GM23338 (cell line): ENCODE data around the gene ZNF445. TPM values are rescaled to one million over a fixed set of nuclear protein-coding genes. Genes with fewer than 3 reads are reported as not detected.

Experiments used
- ATAC-seq: fragments of 200-7000 bp; cut with Tn5 transposase; 3 replicates; pipeline ENCODE4 v1.9.1; 2020
- DNase-seq: peaks from one replicate; pipeline ENCODE4 v3.0.0-alpha.2; 2015; ENCODE audit warnings: low spot score
- H2AFZ ChIP-seq: fragments of 200-600 bp; sonication (generic); 2 replicates; pipeline ENCODE4 v1.8.0; 2016; ENCODE audit warnings: antibody characterized with exemption, mild to moderate bottlenecking, moderate library complexity
- H3F3A ChIP-seq: fragments of 200-600 bp; sonication (generic); replicated peaks from 2 replicates; pipeline ENCODE4 v1.8.0; 2017; ENCODE audit warnings: antibody characterized with exemption, mixed run types, low read depth
- H3K27ac ChIP-seq: fragments of 200-600 bp; sonication (generic); 2 replicates; pipeline ENCODE4 v1.6.1; 2016; ENCODE audit warnings: low read depth
- H3K27me3 ChIP-seq: fragments of 200-600 bp; sonication (generic); 2 replicates; pipeline ENCODE4 v1.8.0; 2016; ENCODE audit warnings: mild to moderate bottlenecking, mixed run types, moderate library complexity; ENCODE audit not compliant: insufficient read depth
- H3K36me3 ChIP-seq: fragments of 200-600 bp; sonication (generic); 2 replicates; pipeline ENCODE4 v1.8.0; 2016; ENCODE audit warnings: mild to moderate bottlenecking; ENCODE audit not compliant: insufficient read depth
- H3K4me1 ChIP-seq: fragments of 200-600 bp; sonication (generic); 2 replicates; pipeline ENCODE4 v1.8.0; 2016; ENCODE audit warnings: mild to moderate bottlenecking, moderate library complexity; ENCODE audit not compliant: insufficient read depth
- H3K4me2 ChIP-seq: fragments of 200-600 bp; sonication (generic); 2 replicates; pipeline ENCODE4 v1.7.1; 2017; ENCODE audit warnings: mixed run types
- H3K4me3 ChIP-seq: fragments of 200-600 bp; sonication (generic); 2 replicates; pipeline ENCODE4 v1.6.1; 2016; ENCODE audit warnings: mixed run types
- H3K79me2 ChIP-seq: fragments of 200-600 bp; sonication (generic); replicated peaks from 2 replicates; pipeline ENCODE4 v1.8.0; 2017; ENCODE audit warnings: mild to moderate bottlenecking; ENCODE audit not compliant: insufficient read depth
- H3K9me2 ChIP-seq: fragments of 200-600 bp; sonication (generic); 2 replicates; pipeline ENCODE4 v1.8.0; 2017; ENCODE audit not compliant: insufficient read depth
- H4K20me1 ChIP-seq: fragments of 200-600 bp; sonication (generic); replicated peaks from 2 replicates; pipeline ENCODE4 v1.8.0; 2017; ENCODE audit warnings: mild to moderate bottlenecking; ENCODE audit not compliant: insufficient read depth
- H3K27ac Mint-ChIP-seq: 2 replicates; pipeline ENCODE4 v1.8.0; 2020; ENCODE audit warnings: inconsistent platforms, mild to moderate bottlenecking, moderate library complexity, mixed read lengths
- H3K27me3 Mint-ChIP-seq: 3 replicates; pipeline ENCODE4 v1.8.0; 2022; ENCODE audit warnings: low read depth, mild to moderate bottlenecking, moderate library complexity, mixed read lengths, inconsistent platforms; ENCODE audit not compliant: insufficient read depth, poor library complexity
- H3K36me3 Mint-ChIP-seq: 3 replicates; pipeline ENCODE4 v1.8.0; 2021; ENCODE audit warnings: low read depth, mild to moderate bottlenecking, inconsistent platforms, moderate library complexity, mixed read lengths
- H3K4me1 Mint-ChIP-seq: 3 replicates; pipeline ENCODE4 v1.8.0; 2020; ENCODE audit warnings: mild to moderate bottlenecking, inconsistent platforms, mixed read lengths
- H3K4me3 Mint-ChIP-seq: 3 replicates; pipeline ENCODE4 v1.8.0; 2021; ENCODE audit warnings: moderate library complexity, mild to moderate bottlenecking, inconsistent platforms, mixed read lengths
- H3K9me3 Mint-ChIP-seq: 3 replicates; pipeline ENCODE4 v1.8.0; 2020; ENCODE audit warnings: moderate library complexity, mild to moderate bottlenecking, inconsistent platforms, mixed read lengths
- CREB1 ChIP-seq: fragments of 250-450 bp; sonication (Bioruptor Pico); IDR thresholded peaks from 2 replicates; pipeline ENCODE4 v1.5.0; 2020; ENCODE audit warnings: low read depth, mild to moderate bottlenecking, moderate library complexity
- CTCF ChIP-seq, 2 experiments: fragments of 200-600 bp in 1 of 2; sonication (generic) in 1 of 2; conservative IDR thresholded peaks; 2 replicates each; pipeline versions ENCODE4 v1.5.1 to v1.6.1; 2016 to 2017; ENCODE audit warnings: antibody characterized with exemption in 2 of 2, low read depth in 2 of 2, mild to moderate bottlenecking in 2 of 2, moderate library complexity in 1 of 2
- EZH2 ChIP-seq: fragments of 200-600 bp; sonication (generic); IDR thresholded peaks from one replicate; pipeline ENCODE4 v1.8.0; 2017; ENCODE audit warnings: antibody characterized with exemption, mild to moderate bottlenecking, low read depth; ENCODE audit not compliant: unreplicated experiment
- EZH2phosphoT487 ChIP-seq: fragments of 200-600 bp; sonication (generic); IDR thresholded peaks from one replicate; pipeline ENCODE4 v1.8.1; 2018; ENCODE audit warnings: antibody characterized with exemption; ENCODE audit not compliant: unreplicated experiment
- NANOG ChIP-seq: IDR thresholded peaks from 2 replicates; pipeline ENCODE4 v1.6.1; 2016; ENCODE audit warnings: antibody characterized with exemption, borderline replicate concordance
- POLR2AphosphoS5 ChIP-seq: IDR thresholded peaks from 2 replicates; pipeline ENCODE4 v1.6.1; 2016; ENCODE audit warnings: antibody characterized with exemption, low read depth
- ZNF114 ChIP-seq: fragments of 250-450 bp; sonication (Bioruptor Pico); IDR thresholded peaks from 2 replicates; pipeline ENCODE4 v1.5.0; 2020; ENCODE audit warnings: mild to moderate bottlenecking, moderate library complexity
- ZNF331 ChIP-seq: fragments of 250-450 bp; sonication (Bioruptor Pico); IDR thresholded peaks from 2 replicates; pipeline ENCODE4 v1.5.0; 2020; ENCODE audit warnings: low read depth, mild to moderate bottlenecking, moderate library complexity
- ZNF462 ChIP-seq: fragments of 250-450 bp; sonication (Bioruptor Pico); IDR thresholded peaks from 2 replicates; pipeline ENCODE4 v1.5.0; 2020; ENCODE audit warnings: mild to moderate bottlenecking, moderate library complexity
- polyA plus RNA-seq: library from polyadenylated mRNA; unstranded; fragments of >200 nt; fragmentation: Nextera tagmentation; extraction: Ambion mirVana; gene quantifications from 2 replicates; pipeline ENCODE4 v1.2.1, GENCODE V29; 2016
- total RNA-seq: library from RNA; depleted of rRNA; stranded (reverse); fragments of >200 nt; shearing (Covaris generic); gene quantifications from 2 replicates; pipeline ENCODE4 v1.2.3, GENCODE V29; 2014

Gene ZNF445
- total and polyA plus RNA-seq, 2 experiments from 2014 or later, result 2.7 to 16.6 TPM

- TF ChIP-seq ZNF462 (CRISPR knock-in tag) (no peak), NANOG (no peak), ZNF114 (CRISPR knock-in tag) (no peak), CREB1 (no peak), ZNF331 (CRISPR knock-in tag) (no peak)
These were observed 74.9 kb downstream of the ZNF445 start (continued) for GRCh38 chr3:44402548-44402947.

- H2AFZ ChIP-seq, result no peak overlapping the region
- H3K27ac Mint-ChIP-seq, result no peak overlapping the region
- H3K36me3 Mint-ChIP-seq, result no peaks in the 10 kb centered on the region
- no peak overlapping the region for H3K4me3 Mint-ChIP-seq
- H3K4me2 ChIP-seq, result no peak overlapping the region
- no peaks in the 10 kb centered on the region for H3K36me3 ChIP-seq
- no peak overlapping the region for H3K4me3 ChIP-seq
- no peaks in the 10 kb centered on the region for H3K9me3 Mint-ChIP-seq
- no peak for ATAC-seq
- peaks cover 2% of the 10 kb centered on the region for H3K27me3 Mint-ChIP-seq
- H3K27me3 ChIP-seq, result no peaks in the 10 kb centered on the region
- no peak for DNase-seq
- no peak overlapping the region for H3K27ac ChIP-seq
- no peaks in the 10 kb centered on the region; the same call in 2 of the 3 replicates for H3K4me1 Mint-ChIP-seq
- H3K4me1 ChIP-seq, result no peaks in the 10 kb centered on the region
- H3K9me2 ChIP-seq, result no peaks in the 10 kb centered on the region
- no peaks in the 10 kb centered on the region for H3F3A ChIP-seq
- H3K79me2 ChIP-seq, result no peaks in the 10 kb centered on the region
- peaks cover 3% of the 10 kb centered on the region; the same call in 1 of the 2 replicates for H4K20me1 ChIP-seq
- TF ChIP-seq EZH2phosphoT487 (no peak), CTCF (conservative IDR thresholded peaks at IDR 0.05; ENCODE audit: low read depth in 2 of 2) (no peak), POLR2AphosphoS5 (no peak), CREB1 (no peak), EZH2 (no peak), ZNF462 (CRISPR knock-in tag) (no peak)
These were observed 76.7 kb downstream of the ZNF445 start for GRCh38 chr3:44400771-44401170.
